COLO829 (cell line): ENCODE data around the gene OLFM1.

ENCODE experiments used
- DNase-seq: peaks from one replicate; pipeline ENCODE4 v3.0.0; 2012; ENCODE audit warnings: low spot score

Gene OLFM1

DNA sequence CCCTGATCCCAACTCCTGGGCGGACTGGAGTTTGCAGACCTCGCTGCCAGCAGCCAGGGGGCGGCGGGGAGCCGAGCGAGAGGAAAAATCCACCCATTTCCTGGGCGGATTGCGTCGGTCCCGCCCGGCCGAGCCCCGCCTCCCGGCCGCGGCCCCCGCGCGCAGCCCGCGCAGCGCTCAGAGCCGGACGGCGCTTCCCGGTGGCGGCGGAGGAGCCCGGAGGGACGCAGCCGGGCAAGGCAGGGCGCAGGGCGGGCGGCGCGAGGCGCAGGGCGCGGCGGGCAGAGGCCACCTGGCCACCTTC lies at the start of gene OLFM1:
Gene OLFM1, plus strand, starts transcription at position 180 of the 304 bp plus-strand sequence. CDS start 322 bp downstream, outside the sequence.
- DNase-seq, result peak; percentile 60

DNA sequence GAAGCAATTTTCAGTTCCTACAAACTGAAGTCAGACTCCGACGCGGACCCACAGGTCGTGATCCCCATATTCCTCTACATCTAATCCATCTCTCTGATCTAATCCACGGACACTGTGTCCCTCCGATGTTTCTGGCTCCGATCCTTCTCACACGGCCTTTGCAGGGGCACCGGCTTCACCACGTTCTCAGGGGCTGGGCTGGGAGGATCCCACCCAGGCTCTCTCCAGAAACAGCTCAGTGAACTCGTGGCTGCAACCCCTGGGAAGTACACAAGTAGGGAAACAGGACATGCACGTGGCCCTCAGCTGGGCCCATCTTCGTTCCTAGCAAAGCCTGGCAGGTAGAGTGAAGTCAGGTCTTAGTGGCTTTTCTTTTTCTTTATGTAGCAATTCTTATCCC lies 49.1 kb upstream of the OLFM1 start:
- no peak for DNase-seq

- no peak for DNase-seq
These were observed 48.6 kb upstream of the OLFM1 start for GRCh38 chr9:135038826-135039225.

GRCh38 chr9:135039266-135039870 lies 48.1 kb upstream of the OLFM1 start:
- DNase-seq, result no peak

GRCh38 chr9:135039916-135040645 lies 47.4 kb upstream of the OLFM1 start:
- DNase-seq, result no peak

DNA sequence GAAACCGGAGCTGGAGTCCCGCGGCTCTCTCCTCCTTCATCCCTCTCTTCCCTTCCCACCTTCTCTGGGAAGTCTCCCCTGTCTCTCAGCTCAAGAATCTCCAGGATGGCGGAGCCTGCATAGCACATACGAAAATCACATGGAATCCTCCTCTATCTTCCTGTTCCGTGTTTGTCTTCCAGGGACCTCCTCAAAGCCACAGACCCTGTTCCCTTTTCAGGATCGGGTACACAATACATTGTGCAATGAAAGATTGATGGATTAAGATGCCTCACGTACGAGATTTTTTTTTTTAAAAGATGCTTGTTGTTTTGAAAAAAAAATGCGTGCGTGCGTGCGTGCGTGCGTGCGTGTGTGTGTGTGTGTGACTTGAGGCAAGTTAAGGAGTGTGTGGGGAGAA lies 46.6 kb upstream of the OLFM1 start:
- no peak for DNase-seq

DNA sequence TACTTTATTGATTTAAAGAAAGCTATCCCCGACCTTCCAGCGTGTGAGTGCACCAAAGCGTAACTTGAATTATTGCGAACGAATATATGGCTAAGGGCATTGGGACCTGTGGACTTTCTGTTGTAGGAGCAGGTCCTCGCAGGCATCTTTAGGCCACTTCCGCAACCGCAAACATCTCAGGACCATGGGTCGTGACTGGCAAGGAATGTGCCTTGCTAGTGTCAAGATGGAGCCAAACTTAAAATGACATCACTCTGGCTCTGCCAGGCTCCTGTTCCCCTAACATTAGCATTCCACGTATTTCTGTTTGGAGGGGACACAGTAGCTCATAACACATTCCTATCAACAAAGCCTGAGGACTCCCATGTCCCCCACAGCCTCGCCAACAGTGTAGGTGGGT lies 44.1 kb upstream of the OLFM1 start:
- no peak for DNase-seq

DNA sequence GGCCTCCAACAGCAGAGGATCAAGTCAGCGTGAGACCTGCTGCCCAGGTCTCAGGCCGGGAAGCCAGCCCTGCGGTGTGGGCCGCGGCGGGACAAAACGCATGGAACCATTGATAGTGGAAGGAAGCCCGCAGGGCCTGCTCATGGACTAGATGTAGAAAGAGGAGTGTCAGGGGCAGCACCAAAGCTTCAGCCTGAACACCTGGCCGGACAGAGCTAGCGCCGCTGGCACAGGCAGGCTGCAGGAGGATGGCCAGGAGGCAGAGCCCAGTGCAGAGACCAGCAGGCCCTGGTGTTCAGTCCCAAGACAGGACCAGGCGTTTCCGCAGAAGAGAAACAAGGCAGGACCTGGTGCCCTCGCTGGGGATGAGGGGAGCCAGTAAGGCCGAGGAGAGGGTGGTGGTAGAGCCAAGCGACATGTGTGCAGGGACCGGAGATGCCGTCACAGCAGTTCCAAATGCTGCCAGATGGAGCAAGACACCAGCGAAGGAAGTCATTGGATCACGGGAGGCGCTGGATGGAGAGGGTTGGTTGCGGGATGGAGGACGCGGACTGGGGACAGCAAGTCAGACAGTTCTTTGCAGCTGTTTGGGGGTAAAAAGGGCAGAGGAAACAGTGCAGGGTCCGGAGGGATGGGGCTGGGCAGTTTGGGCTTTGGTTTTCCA lies 42.1 kb upstream of the OLFM1 start:
- DNase-seq, result no peak

GRCh38 chr9:135045928-135046738 lies 41.3 kb upstream of the OLFM1 start:
- DNase-seq, result no peak

DNA sequence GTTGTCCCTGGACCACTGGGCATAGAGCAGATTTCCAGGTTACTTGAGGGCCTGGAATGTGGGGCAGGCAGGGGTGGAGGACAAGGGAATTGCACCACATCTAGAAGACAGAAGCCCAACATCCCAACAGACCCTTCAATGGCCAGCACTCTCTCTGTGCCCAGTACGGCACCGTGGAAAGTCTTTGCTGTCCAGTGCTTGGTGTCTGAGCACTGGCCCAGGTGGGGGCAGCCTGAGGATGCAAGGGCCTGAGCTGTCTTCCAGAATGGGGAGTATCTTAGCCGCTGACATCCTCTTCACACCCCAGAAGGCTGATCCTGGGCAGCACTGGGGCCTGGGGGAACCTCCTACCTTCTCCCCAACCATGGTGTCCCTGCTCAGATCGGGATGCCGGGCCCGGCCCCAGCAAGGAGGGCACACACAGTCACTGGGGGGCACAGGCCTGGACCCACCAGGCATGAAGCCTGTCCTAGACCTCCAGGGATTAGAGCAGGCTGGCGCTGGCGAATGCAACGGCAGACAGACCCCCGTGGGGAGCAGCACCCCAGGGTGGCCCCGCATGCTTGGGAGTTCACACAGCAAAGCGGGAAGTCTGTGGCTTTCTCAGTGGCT lies 40.6 kb upstream of the OLFM1 start:
- DNase-seq, result no peak

- no peak for DNase-seq
These were observed 39.9 kb upstream of the OLFM1 start for GRCh38 chr9:135047521-135047920.

GRCh38 chr9:135048046-135048757 lies 39.3 kb upstream of the OLFM1 start:
- no peak for DNase-seq

DNA sequence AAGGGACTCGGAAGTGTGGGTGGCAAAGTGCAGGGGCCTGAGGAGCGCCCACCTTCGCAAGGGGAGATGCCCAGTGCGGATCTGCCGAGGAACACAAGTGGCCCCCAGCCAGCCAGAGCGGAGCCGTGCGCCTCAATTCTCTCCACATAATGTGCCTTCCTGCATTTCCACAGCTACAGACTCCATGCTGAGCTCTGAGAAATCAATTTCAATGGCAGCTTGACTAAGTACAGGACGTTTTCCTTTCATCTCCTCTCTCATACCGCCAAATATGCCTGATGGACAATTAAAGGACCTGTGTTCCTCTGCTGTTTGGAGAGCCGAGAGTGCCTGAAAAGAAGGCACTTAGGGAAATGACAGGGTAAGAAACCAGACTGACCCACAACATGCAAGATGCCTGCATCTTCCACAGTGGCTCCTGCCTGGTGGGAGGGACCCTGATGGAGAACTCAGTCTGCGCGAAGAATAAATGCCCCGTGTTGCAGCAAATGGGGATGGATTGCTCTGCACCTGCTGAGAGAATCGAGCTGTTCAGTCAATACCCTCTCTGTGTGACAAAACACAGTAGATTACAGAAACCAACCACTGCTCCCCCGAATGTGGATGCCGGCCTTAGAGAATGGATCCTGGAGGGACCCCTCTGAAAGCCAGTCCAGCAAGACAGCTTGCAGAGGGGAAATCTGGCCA lies 38.6 kb upstream of the OLFM1 start:
- DNase-seq, result no peak

GRCh38 chr9:135049460-135049859 lies 38.0 kb upstream of the OLFM1 start:
- DNase-seq, result no peak

DNA sequence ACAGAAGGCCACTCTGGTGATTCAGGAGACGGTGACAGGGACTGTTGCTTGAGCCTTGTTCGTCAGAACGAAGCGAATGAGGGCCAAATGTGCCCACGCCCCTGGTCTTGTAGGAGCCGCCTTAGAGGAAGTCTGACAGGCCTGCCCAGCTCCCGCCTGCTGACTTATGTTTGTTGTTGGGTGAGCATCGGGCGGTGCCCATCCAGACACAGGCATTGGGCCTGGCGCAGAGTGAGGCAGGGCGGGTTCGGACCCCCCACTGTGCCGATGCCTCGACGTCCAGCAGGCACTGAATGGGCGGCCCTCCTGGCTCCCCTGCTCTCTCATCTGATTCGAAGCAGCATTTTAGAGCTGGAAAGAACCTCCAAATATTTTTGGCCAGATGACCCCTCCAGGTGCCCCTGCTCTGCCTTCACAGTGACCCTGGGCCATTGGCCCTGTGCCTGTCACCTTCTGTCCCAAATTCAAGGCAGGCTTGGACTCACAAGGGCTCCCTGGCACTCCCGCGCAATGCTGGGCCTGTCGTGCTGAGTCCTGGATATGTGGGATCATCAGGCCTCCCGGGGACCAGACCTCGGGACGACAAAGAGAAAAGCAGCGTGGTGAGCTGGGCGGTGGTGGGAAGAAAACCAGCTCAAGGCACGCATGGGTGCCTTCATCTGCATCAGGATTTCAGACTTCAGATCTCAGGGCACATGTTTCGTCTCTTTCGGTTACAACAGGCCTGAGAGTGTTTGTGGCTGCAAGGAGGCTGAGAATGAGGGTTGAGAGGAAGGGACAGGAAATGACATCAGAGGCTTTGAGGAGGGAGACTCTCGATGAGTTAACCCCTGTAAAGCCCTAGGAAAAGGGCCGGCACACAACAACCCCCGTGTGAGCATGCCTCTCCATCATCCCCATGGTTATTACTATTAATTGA lies 37.1 kb upstream of the OLFM1 start:
- DNase-seq, result no peak

DNA sequence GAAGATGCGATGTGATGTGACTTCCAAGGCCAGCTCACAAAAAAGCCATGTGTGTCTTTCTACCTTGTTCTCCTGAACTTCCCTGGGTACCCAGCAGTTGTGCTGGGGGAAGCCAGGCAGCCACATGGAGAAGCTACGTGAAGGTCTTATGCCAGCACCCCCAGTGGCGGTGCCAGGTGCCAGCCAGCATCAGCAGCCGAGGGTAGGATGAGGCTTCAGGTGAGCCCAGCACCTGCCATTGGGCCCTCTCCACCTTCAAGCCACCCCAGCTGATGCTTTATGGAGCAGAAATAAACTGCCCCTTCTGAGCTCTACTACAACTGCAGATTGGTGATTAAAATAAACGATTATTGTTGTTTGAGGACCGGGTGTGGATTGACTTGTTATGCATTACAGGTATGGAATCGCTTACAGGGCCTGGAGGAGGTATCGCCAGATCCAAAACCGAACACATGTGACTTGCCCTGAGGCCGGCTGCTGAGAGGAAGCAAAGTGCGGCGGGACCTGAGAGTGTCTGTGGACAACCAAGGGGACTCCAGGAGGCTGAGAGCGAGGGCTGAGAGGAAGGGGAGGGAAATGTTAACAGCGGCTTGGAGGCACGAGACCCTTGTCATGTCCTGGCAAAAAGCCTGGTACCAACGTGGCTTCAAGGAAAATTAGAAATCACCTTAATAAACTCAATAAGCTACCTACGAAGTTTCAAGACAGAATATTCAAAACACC lies 36.0 kb upstream of the OLFM1 start:
- no peak for DNase-seq

DNA sequence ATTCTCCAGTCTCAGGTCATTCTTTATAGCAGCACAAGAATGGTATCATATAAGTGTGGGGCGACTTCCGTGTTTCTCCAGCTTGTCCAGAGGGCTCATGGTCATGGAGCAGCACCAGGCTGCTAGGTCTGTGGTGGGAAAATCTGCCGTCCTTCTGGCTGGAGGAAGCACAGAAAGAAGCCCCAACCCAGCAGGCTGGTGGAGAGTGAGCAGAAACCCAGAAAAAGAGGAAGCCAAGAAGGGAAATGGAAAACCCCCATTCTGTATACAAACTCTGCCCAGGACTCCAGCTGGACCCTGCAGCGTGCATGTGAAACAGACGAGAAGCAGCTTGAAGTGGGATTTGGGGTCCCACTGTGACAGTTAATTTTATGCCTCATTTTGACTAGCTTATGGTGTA lies 34.3 kb upstream of the OLFM1 start:
- DNase-seq, result no peak

DNA sequence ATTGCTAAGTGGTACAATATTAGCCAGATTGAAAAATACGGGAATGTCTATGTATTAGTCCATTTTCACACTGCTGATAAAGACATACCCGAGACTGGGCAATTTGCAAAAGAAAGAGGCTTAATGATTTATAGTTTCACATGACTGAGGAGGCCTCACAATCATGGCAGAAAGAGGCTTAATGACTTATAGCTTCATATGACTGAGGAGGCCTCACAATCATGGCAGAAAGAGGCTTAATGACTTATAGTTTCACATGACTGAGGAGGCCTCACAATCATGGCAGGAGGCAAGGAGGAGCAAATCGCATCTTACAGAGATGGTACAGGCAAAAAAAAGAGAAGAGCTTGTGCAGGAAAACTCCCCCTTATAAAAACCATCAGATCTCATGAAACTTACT lies 32.3 kb upstream of the OLFM1 start:
- DNase-seq, result no peak

DNA sequence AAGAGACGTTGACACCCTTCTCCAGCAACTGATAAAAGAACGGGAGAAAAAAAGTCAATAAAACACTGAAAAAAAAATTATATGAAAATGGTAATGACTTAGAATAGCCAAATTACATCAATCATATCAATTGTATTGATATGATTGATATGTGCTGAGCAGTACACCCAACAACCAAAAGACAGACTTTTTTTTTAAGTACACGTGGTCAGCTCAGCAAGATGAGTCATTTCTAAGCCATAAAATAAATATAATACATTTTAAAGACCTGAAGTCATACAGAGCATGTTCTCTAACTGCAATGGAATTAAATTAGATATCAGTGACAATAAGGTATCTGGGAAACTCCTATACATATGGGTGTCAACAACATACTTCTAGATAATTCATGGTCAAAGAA lies 30.9 kb upstream of the OLFM1 start:
- no peak for DNase-seq
